Measurements from ENCODE around the gene HPX.

DNA sequence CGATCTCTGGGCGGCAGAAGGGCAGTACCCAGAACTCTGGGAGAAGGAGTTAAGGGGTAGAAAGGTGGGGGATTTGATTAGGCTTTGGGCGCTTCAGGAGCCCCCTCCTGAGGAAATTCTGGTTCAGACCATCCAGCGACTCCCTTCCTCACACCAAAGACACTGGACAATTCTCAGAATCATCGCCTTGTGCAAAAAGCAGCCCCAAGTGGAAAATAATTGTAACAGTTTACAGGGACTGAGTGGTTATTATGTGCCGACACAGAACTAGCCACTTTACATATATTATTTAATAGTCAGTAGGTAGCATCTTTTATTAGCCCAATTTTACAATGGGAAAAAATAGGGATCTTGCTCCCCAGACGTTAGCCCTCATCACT is 33.6 kb upstream of the HPX start:
- TF ChIP-seq, protein P1, sequence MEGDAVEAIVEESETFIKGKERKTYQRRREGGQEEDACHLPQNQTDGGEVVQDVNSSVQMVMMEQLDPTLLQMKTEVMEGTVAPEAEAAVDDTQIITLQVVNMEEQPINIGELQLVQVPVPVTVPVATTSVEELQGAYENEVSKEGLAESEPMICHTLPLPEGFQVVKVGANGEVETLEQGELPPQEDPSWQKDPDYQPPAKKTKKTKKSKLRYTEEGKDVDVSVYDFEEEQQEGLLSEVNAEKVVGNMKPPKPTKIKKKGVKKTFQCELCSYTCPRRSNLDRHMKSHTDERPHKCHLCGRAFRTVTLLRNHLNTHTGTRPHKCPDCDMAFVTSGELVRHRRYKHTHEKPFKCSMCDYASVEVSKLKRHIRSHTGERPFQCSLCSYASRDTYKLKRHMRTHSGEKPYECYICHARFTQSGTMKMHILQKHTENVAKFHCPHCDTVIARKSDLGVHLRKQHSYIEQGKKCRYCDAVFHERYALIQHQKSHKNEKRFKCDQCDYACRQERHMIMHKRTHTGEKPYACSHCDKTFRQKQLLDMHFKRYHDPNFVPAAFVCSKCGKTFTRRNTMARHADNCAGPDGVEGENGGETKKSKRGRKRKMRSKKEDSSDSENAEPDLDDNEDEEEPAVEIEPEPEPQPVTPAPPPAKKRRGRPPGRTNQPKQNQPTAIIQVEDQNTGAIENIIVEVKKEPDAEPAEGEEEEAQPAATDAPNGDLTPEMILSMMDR (IDR thresholded peaks at IDR 0.05; ENCODE audit: low read depth, low read length), result no peak
- no peak for TF ChIP-seq EZH2phosphoT487 (IDR thresholded peaks at IDR 0.05; ENCODE audit: low read depth)
